ENCODE measurements around the gene NCOA1. TPM values are rescaled to one million over a fixed set of nuclear protein-coding genes. Genes with fewer than 3 reads are reported as not detected.

NCOA1 gene
- total RNA-seq, 1 donor from 2014 or later, result 75.1 TPM

GRCh38 chr2:24791452-24791851, 300.4 kb downstream of the NCOA1 start:
- Mint-ChIP-seq H3K36me3 (ENCODE audit: unreplicated experiment) (no peaks in the 10 kb centered on the region), H3K4me1 (ENCODE audit: low read depth, unreplicated experiment) (peaks cover 5% of the 10 kb centered on the region), H3K27me3 (ENCODE audit: unreplicated experiment) (peaks cover 15% of the 10 kb centered on the region), H3K9me3 (ENCODE audit: unreplicated experiment) (no peaks in the 10 kb centered on the region), H3K27ac (ENCODE audit: unreplicated experiment) (no peak overlapping the region), H3K4me3 (ENCODE audit: unreplicated experiment) (peak overlapping the region; percentile 30)
- TF ChIP-seq, protein P1, sequence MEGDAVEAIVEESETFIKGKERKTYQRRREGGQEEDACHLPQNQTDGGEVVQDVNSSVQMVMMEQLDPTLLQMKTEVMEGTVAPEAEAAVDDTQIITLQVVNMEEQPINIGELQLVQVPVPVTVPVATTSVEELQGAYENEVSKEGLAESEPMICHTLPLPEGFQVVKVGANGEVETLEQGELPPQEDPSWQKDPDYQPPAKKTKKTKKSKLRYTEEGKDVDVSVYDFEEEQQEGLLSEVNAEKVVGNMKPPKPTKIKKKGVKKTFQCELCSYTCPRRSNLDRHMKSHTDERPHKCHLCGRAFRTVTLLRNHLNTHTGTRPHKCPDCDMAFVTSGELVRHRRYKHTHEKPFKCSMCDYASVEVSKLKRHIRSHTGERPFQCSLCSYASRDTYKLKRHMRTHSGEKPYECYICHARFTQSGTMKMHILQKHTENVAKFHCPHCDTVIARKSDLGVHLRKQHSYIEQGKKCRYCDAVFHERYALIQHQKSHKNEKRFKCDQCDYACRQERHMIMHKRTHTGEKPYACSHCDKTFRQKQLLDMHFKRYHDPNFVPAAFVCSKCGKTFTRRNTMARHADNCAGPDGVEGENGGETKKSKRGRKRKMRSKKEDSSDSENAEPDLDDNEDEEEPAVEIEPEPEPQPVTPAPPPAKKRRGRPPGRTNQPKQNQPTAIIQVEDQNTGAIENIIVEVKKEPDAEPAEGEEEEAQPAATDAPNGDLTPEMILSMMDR (IDR thresholded peaks at IDR 0.05; ENCODE audit: partially characterized antibody, unreplicated experiment), result no peak
- DNase-seq, result no peak

DNA sequence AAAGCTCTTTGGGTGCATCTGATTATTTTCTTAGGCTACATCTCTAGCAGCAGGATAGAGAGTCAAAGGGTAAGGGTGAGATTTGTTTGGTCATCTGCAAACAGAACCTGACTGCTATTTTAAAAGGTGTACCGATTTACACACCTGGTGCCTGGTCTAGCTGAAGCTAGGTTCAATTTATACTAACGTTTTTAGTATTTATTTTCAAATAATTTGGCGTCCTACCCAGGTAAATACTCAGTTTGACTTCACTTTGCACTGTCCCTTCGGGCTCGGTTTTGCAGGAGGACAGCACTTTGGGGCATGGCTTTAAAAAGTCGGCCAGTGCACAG, 301.5 kb downstream of the NCOA1 start:
- Mint-ChIP-seq H3K4me3 (ENCODE audit: unreplicated experiment) (peak overlapping the region; percentile 97), H3K9me3 (ENCODE audit: unreplicated experiment) (no peaks in the 10 kb centered on the region), H3K4me1 (ENCODE audit: low read depth, unreplicated experiment) (peaks cover 12% of the 10 kb centered on the region), H3K27ac (ENCODE audit: unreplicated experiment) (peak overlapping the region; percentile 100), H3K36me3 (ENCODE audit: unreplicated experiment) (no peaks in the 10 kb centered on the region), H3K27me3 (ENCODE audit: unreplicated experiment) (peaks cover 15% of the 10 kb centered on the region)
- TF ChIP-seq, protein P1 (IDR thresholded peaks at IDR 0.05; ENCODE audit: partially characterized antibody, unreplicated experiment), result no peak
- no peak for DNase-seq

GRCh38 chr2:24792874-24793760, 302.1 kb downstream of the NCOA1 start, which contains the start of the genes CENPO and PTRHD1:
Gene CENPO, plus strand, starts transcription at chr2:24793425. Its CDS starts 495 bp downstream, at chr2:24793920.
Gene PTRHD1, minus strand, starts transcription at chr2:24793391. Its CDS starts 14 bp downstream, at chr2:24793377.
- TF ChIP-seq, protein P1 (IDR thresholded peaks at IDR 0.05; ENCODE audit: partially characterized antibody, unreplicated experiment), result peak; percentile 78
- Mint-ChIP-seq H3K4me1 (ENCODE audit: low read depth, unreplicated experiment) (peaks cover 12% of the 10 kb centered on the region), H3K9me3 (ENCODE audit: unreplicated experiment) (no peaks in the 10 kb centered on the region), H3K4me3 (ENCODE audit: unreplicated experiment) (peak within 1 kb of the TSS; percentile 97), H3K27ac (ENCODE audit: unreplicated experiment) (peak within 1 kb of the TSS; percentile 100), H3K27me3 (ENCODE audit: unreplicated experiment) (peaks cover 15% of the 10 kb centered on the region), H3K36me3 (ENCODE audit: unreplicated experiment) (peaks cover 4% of the 10 kb centered on the region)
- peak; percentile 95 for DNase-seq

DNA sequence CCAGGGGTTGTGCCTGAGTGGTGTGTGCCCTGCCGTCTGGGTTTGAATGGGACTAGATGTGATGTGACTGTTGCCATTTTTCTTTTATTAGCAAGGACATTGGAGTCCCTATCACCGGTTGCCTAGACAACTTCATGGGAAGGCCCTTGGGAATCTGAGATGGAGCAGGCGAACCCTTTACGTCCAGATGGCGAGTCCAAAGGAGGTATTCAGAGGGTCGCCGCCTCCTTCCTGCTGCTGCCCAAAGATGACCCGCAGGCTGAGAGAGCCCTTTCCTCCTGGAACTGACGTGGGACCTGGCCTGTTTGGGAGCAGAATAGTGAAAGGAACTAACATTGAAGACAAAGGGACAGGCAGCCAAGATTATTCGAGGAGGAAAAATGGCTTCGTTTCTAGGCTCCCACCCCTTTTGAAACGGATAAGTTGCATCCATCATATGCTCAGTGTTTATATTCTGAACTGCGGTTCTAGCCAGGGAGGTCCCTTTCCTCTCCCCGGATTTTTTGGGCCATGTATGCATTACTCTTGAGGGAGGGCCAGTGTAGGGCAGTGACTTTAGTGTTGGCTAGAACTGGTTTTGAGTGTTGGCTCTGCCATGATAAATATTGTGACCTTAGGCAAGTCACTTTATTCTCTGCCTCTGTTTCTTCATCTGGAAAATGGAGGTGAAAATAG, 302.8 kb downstream of the NCOA1 start:
- H3K27me3 Mint-ChIP-seq (ENCODE audit: unreplicated experiment), result peaks cover 15% of the 10 kb centered on the region
- peaks cover 4% of the 10 kb centered on the region for H3K36me3 Mint-ChIP-seq (ENCODE audit: unreplicated experiment)
- peak overlapping the region; percentile 97 for H3K4me3 Mint-ChIP-seq (ENCODE audit: unreplicated experiment)
- DNase-seq, result peak; percentile 73
- TF ChIP-seq, protein P1 (IDR thresholded peaks at IDR 0.05; ENCODE audit: partially characterized antibody, unreplicated experiment), result no peak
- peaks cover 12% of the 10 kb centered on the region for H3K4me1 Mint-ChIP-seq (ENCODE audit: low read depth, unreplicated experiment)
- H3K9me3 Mint-ChIP-seq (ENCODE audit: unreplicated experiment), result no peaks in the 10 kb centered on the region
- H3K27ac Mint-ChIP-seq (ENCODE audit: unreplicated experiment), result peak overlapping the region; percentile 100
